Tibial nerve (tissue), 4 donors: ENCODE data around the gene SERPINB13.

Source experiments
- EP300 ChIP-seq, 2 donors: sonication (generic); formaldehyde crosslinking; IDR thresholded peaks; one replicate each; pipeline ENCODE4 v1.6.1; 2017; ENCODE audit warnings: antibody characterized with exemption in 2 of 2, mild to moderate bottlenecking in 1 of 2
- POLR2A ChIP-seq, 2 donors: fragments of 450-650 bp; IDR thresholded peaks; one replicate each; pipeline ENCODE4 v1.6.1; 2017; ENCODE audit warnings: antibody characterized with exemption in 2 of 2, mild to moderate bottlenecking in 2 of 2, moderate library complexity in 2 of 2
- TF ChIP-seq, protein P1 (sequence below), 5 experiments: fragments of 200-600 bp in 3 of 5; fragments of 450-650 bp in 2 of 5; sonication (generic) in 3 of 5; IDR thresholded peaks; one replicate each; pipeline ENCODE4 v1.5.1; 2016 to 2019; ENCODE audit warnings: antibody characterized with exemption in 5 of 5, mild to moderate bottlenecking in 3 of 5, moderate library complexity in 2 of 5

DNA sequence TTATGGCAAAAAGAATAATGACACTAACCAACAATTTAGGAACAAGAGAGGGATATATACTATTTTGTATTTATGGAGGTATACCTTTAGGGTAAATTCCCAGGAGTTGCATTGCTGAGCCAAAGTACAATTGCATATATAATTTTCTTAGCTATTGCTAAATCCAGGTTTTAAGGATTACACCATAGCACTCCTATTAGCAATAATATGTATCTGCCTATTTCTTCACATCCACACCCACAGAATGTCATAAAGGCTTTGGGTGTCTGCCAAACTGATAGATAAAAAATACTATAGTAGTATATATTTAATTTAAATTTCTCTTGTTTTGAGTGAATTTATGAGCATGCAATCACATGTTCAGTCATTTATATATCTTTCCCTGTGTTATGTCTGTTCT, 11.5 kb upstream of the SERPINB13 start:
- TF ChIP-seq POLR2A (IDR thresholded peaks at IDR 0.05), result no peak
- TF ChIP-seq, protein P1, sequence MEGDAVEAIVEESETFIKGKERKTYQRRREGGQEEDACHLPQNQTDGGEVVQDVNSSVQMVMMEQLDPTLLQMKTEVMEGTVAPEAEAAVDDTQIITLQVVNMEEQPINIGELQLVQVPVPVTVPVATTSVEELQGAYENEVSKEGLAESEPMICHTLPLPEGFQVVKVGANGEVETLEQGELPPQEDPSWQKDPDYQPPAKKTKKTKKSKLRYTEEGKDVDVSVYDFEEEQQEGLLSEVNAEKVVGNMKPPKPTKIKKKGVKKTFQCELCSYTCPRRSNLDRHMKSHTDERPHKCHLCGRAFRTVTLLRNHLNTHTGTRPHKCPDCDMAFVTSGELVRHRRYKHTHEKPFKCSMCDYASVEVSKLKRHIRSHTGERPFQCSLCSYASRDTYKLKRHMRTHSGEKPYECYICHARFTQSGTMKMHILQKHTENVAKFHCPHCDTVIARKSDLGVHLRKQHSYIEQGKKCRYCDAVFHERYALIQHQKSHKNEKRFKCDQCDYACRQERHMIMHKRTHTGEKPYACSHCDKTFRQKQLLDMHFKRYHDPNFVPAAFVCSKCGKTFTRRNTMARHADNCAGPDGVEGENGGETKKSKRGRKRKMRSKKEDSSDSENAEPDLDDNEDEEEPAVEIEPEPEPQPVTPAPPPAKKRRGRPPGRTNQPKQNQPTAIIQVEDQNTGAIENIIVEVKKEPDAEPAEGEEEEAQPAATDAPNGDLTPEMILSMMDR (IDR thresholded peaks at IDR 0.05), result no peak
- no peak for TF ChIP-seq EP300 (IDR thresholded peaks at IDR 0.05)
